GM12801 (cell line): ENCODE data around the gene ATP6V1D.

Source experiments
- CTCF ChIP-seq: IDR thresholded peaks from one replicate; pipeline ENCODE4 v1.5.1; 2011; ENCODE audit warnings: control low read depth; ENCODE audit not compliant: insufficient read length; ENCODE audit errors: extremely low read depth

ATP6V1D gene

GRCh38 chr14:67365476-67365875 is 5.9 kb upstream of the ATP6V1D start:
- no peak for TF ChIP-seq CTCF

GRCh38 chr14:67360470-67361206 is 1.0 kb upstream of the ATP6V1D start:
- no peak for TF ChIP-seq CTCF

- no peak for TF ChIP-seq CTCF
Measured at GRCh38 chr14:67358924-67359774, 455 bp downstream of the ATP6V1D start.

- no peak for TF ChIP-seq CTCF
Measured at GRCh38 chr14:67357969-67358354, 1.6 kb downstream of the ATP6V1D start.

- no peak for TF ChIP-seq CTCF
Measured at GRCh38 chr14:67357186-67357968, 2.2 kb downstream of the ATP6V1D start.

- TF ChIP-seq CTCF = no peak
Measured at GRCh38 chr14:67352055-67352454, 7.5 kb downstream of the ATP6V1D start.

- no peak for TF ChIP-seq CTCF
Measured at GRCh38 chr14:67345583-67345982, 14.0 kb downstream of the ATP6V1D start.
